Measurements from ENCODE around the gene SMAP1. TPM values are rescaled to one million over a fixed set of nuclear protein-coding genes. Genes with fewer than 3 reads are reported as not detected.
A peak's percentile ranks its signal among the peaks of the same experiment; 100 is the strongest.

SMAP1 gene
- total and polyA plus RNA-seq, 5 donors from 2014 or later = 17.5 to 35.2 (median 28.3) TPM

DNA sequence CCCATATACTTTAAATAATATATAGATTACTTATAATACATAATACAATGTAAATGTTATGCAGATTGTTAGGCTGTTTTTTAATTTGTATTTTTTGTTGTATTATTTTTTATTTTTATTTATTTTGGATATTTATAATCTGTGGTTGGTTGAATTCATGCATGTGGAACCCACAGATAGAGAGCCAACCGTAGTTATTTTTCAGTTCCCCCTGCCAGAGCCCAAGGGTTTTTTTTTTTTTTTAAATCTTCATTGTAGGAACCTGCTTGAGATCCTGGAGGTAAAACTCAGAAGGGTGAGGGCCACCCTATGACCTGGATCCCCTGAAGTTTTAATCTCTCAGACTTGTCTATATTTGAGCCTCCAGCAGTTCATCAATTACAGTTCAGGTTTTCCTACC lies 156.0 kb downstream of the SMAP1 start:
- Mint-ChIP-seq H3K36me3 (peaks cover 22% of the 10 kb centered on the region), H3K27ac (no peak overlapping the region), H3K9me3 (peaks cover 0 to 10% (median 5%) of the 10 kb centered on the region in 7 donors), H3K27me3 (no peaks in the 10 kb centered on the region), H3K4me1 (peaks cover 0 to 24% (median 5%) of the 10 kb centered on the region in 4 donors), H3K4me3 (no peak overlapping the region)
- peaks cover 9% of the 10 kb centered on the region for H3K36me3 ChIP-seq (ENCODE audit: control insufficient read depth, insufficient read depth, low read length)
- DNase-seq = no peak
- peaks cover 6 to 14% of the 10 kb centered on the region in 2 experiments for H3K9me3 ChIP-seq (ENCODE audit: control insufficient read depth in 2 of 2, low read length in 2 of 2)
- no peak overlapping the region for H3K27ac ChIP-seq (ENCODE audit: insufficient read depth, low read length, poor library complexity, severe bottlenecking)
- H3K4me3 ChIP-seq (ENCODE audit: low read depth, low read length) = no peak overlapping the region
- ATAC-seq (ENCODE audit: low read depth in 2 of 2) = no peak
- H3K27me3 ChIP-seq (ENCODE audit: control insufficient read depth, insufficient read depth, low read length) = no peaks in the 10 kb centered on the region
- no peaks in the 10 kb centered on the region for H3K4me1 ChIP-seq (ENCODE audit: control insufficient read depth, insufficient read depth, low read length, poor library complexity, severe bottlenecking)

DNA sequence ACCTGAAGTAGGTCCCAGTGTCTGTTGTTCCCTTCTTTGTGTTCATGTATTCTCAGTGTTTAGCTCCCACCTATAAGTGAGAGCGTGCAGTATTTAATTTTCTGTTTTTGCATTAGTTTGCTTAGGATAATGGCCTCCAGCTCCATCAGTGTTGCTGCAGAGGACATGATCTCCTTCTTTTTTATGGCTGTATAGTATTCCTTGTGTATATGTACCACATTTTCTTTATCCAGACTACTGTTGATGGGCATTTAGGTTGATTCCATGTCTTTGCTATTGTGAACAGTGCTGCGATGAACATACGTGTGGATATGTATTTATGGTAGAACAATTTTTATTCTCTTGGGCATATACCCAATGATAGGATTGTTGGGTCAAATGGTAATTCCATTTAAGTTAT lies 163.7 kb downstream of the SMAP1 start:
- Histone ChIP-seq H3K4me1 (ENCODE audit: control insufficient read depth, insufficient read depth, low read length, poor library complexity, severe bottlenecking) (no peaks in the 10 kb centered on the region), H3K36me3 (ENCODE audit: control insufficient read depth, insufficient read depth, low read length) (no peaks in the 10 kb centered on the region), H3K27me3 (ENCODE audit: control insufficient read depth, insufficient read depth, low read length) (no peaks in the 10 kb centered on the region), H3K9me3 (ENCODE audit: control insufficient read depth in 2 of 2, low read length in 2 of 2) (peaks cover 0 to 6% of the 10 kb centered on the region in 2 experiments), H3K27ac (ENCODE audit: insufficient read depth, low read length, poor library complexity, severe bottlenecking) (no peak overlapping the region), H3K4me3 (ENCODE audit: low read depth, low read length) (no peak overlapping the region)
- Mint-ChIP-seq H3K9me3 (peaks cover 0 to 6% (median 0%) of the 10 kb centered on the region in 7 donors), H3K27ac (no peak overlapping the region), H3K4me1 (peaks cover 3 to 33% (median 8%) of the 10 kb centered on the region in 4 donors), H3K4me3 (no peak overlapping the region), H3K27me3 (no peaks in the 10 kb centered on the region), H3K36me3 (peaks cover 17% of the 10 kb centered on the region)
- DNase-seq = no peak
- ATAC-seq (ENCODE audit: low read depth in 2 of 2) = no peak

DNA sequence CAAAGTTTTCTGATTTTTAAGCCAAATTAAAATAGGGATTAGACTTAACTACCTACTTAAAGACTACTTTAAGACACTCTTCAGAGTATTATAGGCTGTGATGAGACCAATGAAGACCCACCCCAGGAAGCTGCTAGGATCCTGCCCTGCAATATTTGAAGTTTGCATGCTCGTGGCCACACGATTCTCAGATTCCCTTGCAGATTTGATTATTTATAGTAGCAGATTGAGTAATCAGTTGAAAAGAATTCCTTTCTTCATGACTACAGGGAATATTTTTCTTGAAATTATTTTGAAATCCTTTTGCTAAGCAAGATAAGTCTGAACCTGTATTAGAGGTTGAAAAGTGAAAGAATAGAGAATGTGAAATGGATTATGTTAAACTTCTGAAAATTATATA lies 166.8 kb downstream of the SMAP1 start:
- Histone ChIP-seq H3K27ac (ENCODE audit: insufficient read depth, low read length, poor library complexity, severe bottlenecking) (no peak overlapping the region), H3K36me3 (ENCODE audit: control insufficient read depth, insufficient read depth, low read length) (peaks cover 6% of the 10 kb centered on the region), H3K27me3 (ENCODE audit: control insufficient read depth, insufficient read depth, low read length) (no peaks in the 10 kb centered on the region), H3K9me3 (ENCODE audit: control insufficient read depth in 2 of 2, low read length in 2 of 2) (peaks cover 0 to 6% of the 10 kb centered on the region in 2 experiments), H3K4me3 (ENCODE audit: low read depth, low read length) (no peak overlapping the region), H3K4me1 (ENCODE audit: control insufficient read depth, insufficient read depth, low read length, poor library complexity, severe bottlenecking) (no peaks in the 10 kb centered on the region)
- ATAC-seq (ENCODE audit: low read depth in 2 of 2) = no peak
- Mint-ChIP-seq H3K36me3 (peaks cover 20% of the 10 kb centered on the region), H3K27ac (no peak overlapping the region), H3K4me1 (peaks cover 4 to 16% (median 7%) of the 10 kb centered on the region in 4 donors), H3K4me3 (no peak overlapping the region), H3K9me3 (peaks cover 0 to 6% (median 0%) of the 10 kb centered on the region in 7 donors), H3K27me3 (no peaks in the 10 kb centered on the region)
- DNase-seq = no peak

DNA sequence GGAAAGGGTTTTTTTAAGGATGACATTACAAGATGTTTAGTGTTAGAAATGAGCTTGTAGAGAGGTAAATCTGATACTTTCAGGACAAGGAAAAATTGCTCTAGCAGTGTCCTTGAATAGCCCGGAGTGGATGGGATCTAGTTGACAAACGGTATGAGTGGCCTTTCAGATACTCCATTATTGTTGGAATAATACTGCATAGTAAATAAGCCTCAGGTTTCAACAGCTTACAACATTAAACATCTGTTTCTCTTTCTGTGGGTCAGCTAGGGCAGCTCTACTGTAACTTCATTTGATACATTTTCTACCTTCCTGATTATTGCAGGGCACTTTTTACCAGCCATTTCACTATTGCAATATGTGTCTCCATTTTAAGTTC lies 171.2 kb downstream of the SMAP1 start:
- no peak for DNase-seq
- Mint-ChIP-seq H3K36me3 (peaks cover 12% of the 10 kb centered on the region), H3K9me3 (peaks cover 0 to 2% (median 0%) of the 10 kb centered on the region in 7 donors), H3K4me3 (no peak overlapping the region), H3K4me1 (peaks cover 2 to 22% (median 4%) of the 10 kb centered on the region in 4 donors), H3K27me3 (no peaks in the 10 kb centered on the region), H3K27ac (peak overlapping the region in 1 of 3 donors; percentile 4)
- Histone ChIP-seq H3K4me1 (ENCODE audit: control insufficient read depth, insufficient read depth, low read length, poor library complexity, severe bottlenecking) (no peaks in the 10 kb centered on the region), H3K27ac (ENCODE audit: insufficient read depth, low read length, poor library complexity, severe bottlenecking) (no peak overlapping the region), H3K4me3 (ENCODE audit: low read depth, low read length) (no peak overlapping the region), H3K36me3 (ENCODE audit: control insufficient read depth, insufficient read depth, low read length) (peaks cover 6% of the 10 kb centered on the region), H3K27me3 (ENCODE audit: control insufficient read depth, insufficient read depth, low read length) (no peaks in the 10 kb centered on the region), H3K9me3 (ENCODE audit: control insufficient read depth in 2 of 2, low read length in 2 of 2) (no peaks in the 10 kb centered on the region)
- ATAC-seq (ENCODE audit: low read depth in 2 of 2) = no peak

DNA sequence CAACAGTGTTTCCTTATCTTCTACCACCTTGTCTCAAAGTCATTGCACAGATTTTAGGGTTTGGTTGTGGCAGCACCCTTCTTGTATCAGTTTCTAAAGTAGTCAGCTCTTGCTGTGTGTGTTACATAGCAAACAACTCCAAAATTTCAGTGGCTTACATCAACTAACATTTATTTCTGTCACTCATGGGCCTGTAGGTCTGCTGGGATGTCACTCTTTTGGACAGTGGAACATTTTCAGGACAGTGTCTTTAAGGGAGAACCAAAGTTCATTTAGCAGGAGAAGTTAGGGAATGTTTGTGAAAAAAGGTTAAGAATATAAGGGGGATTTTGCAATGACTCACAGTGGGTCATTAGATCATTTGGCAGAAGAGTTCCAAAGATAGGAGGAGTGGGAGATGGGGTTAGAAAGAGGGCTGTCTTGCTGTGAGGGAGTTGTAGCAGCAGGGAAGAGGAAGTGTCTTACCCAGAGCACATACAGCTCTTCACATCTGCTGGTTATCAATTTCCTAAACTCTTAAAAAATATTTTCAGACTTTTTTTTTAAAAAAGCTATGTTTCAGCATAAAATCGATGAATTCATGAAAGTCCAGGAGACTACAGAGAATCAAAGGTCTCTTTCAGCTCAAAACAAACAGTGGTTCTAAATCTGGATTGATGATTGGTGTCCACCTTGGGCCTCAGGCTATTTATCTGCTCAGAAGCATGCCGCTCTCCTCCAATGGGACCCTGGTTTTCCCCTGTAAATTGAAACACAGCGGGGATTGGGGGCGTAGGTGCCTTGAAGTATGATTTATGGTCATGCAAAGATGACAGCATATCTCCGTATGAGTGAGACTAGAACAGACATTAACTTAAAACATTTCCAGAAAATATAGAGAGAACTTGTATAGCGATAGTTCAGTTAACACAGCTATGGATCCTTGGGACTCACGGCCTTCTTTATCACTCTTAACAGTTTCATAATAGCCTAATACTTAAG lies 171.9 kb downstream of the SMAP1 start:
- Histone ChIP-seq H3K36me3 (ENCODE audit: control insufficient read depth, insufficient read depth, low read length) (peaks cover 6% of the 10 kb centered on the region), H3K27ac (ENCODE audit: insufficient read depth, low read length, poor library complexity, severe bottlenecking) (no peak overlapping the region), H3K4me3 (ENCODE audit: low read depth, low read length) (no peak overlapping the region), H3K4me1 (ENCODE audit: control insufficient read depth, insufficient read depth, low read length, poor library complexity, severe bottlenecking) (no peaks in the 10 kb centered on the region), H3K9me3 (ENCODE audit: control insufficient read depth in 2 of 2, low read length in 2 of 2) (no peaks in the 10 kb centered on the region), H3K27me3 (ENCODE audit: control insufficient read depth, insufficient read depth, low read length) (no peaks in the 10 kb centered on the region)
- Mint-ChIP-seq H3K36me3 (peaks cover 12% of the 10 kb centered on the region), H3K4me1 (peaks cover 0 to 15% (median 3%) of the 10 kb centered on the region in 4 donors), H3K9me3 (peaks cover 0 to under 1% (median 0%) of the 10 kb centered on the region in 7 donors), H3K4me3 (no peak overlapping the region), H3K27ac (peak overlapping the region in 1 of 3 donors; percentile 27), H3K27me3 (no peaks in the 10 kb centered on the region)
- ATAC-seq (ENCODE audit: low read depth in 2 of 2) = no peak
- no peak for DNase-seq

DNA sequence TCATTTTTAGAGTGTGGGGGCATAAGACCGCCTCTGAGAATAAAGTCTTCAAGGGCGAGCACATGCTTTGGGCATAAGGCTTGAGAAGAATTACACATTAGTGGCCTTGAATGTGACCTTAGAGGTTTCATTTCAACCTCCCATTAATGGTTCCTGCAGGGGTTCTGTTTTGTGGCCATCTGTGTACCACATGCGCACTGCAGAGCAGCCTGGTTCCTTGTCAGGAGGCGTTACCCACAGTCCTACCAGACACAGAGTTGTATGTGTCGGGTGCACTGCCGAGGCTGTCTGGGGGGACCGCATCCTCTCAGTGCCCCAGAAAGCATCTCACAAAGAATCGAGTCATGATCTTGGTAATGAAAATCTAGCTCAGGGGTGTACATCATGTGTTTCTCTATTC lies 173.4 kb downstream of the SMAP1 start:
- Histone ChIP-seq H3K4me1 (ENCODE audit: control insufficient read depth, insufficient read depth, low read length, poor library complexity, severe bottlenecking) (no peaks in the 10 kb centered on the region), H3K27ac (ENCODE audit: insufficient read depth, low read length, poor library complexity, severe bottlenecking) (no peak overlapping the region), H3K9me3 (ENCODE audit: control insufficient read depth in 2 of 2, low read length in 2 of 2) (no peaks in the 10 kb centered on the region), H3K36me3 (ENCODE audit: control insufficient read depth, insufficient read depth, low read length) (peaks cover 6% of the 10 kb centered on the region), H3K4me3 (ENCODE audit: low read depth, low read length) (no peak overlapping the region), H3K27me3 (ENCODE audit: control insufficient read depth, insufficient read depth, low read length) (no peaks in the 10 kb centered on the region)
- Mint-ChIP-seq H3K36me3 (peaks cover 19% of the 10 kb centered on the region), H3K9me3 (no peaks in the 10 kb centered on the region), H3K4me3 (no peak overlapping the region), H3K27ac (no peak overlapping the region), H3K4me1 (peaks cover 0 to 19% (median 4%) of the 10 kb centered on the region in 4 donors), H3K27me3 (no peaks in the 10 kb centered on the region)
- no peak for DNase-seq
- ATAC-seq (ENCODE audit: low read depth in 2 of 2) = no peak

DNA sequence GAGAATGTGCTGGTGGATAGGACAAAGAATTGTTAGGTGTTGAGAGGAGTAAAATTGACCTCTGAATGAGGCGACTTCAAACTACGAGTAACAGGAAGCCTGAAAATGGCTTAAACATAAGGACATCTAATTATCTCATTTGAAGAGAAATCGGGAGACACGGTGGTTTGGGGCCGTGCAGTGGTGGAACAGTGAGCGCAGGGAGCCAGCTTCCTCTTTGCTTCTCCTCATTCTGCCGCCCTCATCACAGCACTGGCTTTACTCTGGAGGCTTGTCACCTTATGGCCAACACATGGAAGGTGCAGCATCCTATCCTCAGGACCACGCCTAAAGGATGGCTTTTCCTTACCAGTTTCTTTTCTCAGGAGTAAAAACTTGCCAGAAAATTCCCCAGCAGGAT lies 174.9 kb downstream of the SMAP1 start:
- Histone ChIP-seq H3K27me3 (ENCODE audit: control insufficient read depth, insufficient read depth, low read length) (no peaks in the 10 kb centered on the region), H3K4me3 (ENCODE audit: low read depth, low read length) (no peak overlapping the region), H3K36me3 (ENCODE audit: control insufficient read depth, insufficient read depth, low read length) (peaks cover 5% of the 10 kb centered on the region), H3K9me3 (ENCODE audit: control insufficient read depth in 2 of 2, low read length in 2 of 2) (no peaks in the 10 kb centered on the region), H3K27ac (ENCODE audit: insufficient read depth, low read length, poor library complexity, severe bottlenecking) (no peak overlapping the region), H3K4me1 (ENCODE audit: control insufficient read depth, insufficient read depth, low read length, poor library complexity, severe bottlenecking) (no peaks in the 10 kb centered on the region)
- Mint-ChIP-seq H3K27me3 (no peaks in the 10 kb centered on the region), H3K9me3 (no peaks in the 10 kb centered on the region), H3K36me3 (peaks cover 27% of the 10 kb centered on the region), H3K27ac (peak overlapping the region in 1 of 3 donors; percentile 7), H3K4me3 (no peak overlapping the region), H3K4me1 (peaks cover 0 to 19% (median 9%) of the 10 kb centered on the region in 4 donors)
- ATAC-seq (ENCODE audit: low read depth in 2 of 2) = no peak
- DNase-seq = no peak

Data from CD4-positive, CD25-positive, alpha-beta regulatory T cell (primary cell).